Naive B cell (primary cell): Measurements from ENCODE around the gene NPDC1. TPM values are rescaled to one million over a fixed set of nuclear protein-coding genes. Genes with fewer than 3 reads are reported as not detected.

Source experiments
- ATAC-seq, 2 donors: fragments of 150-1000 bp; cut with Tn5 transposase; 2 replicates each; pipeline ENCODE4 v1.10.0; 2021; ENCODE audit warnings: low read depth in 2 of 2, mild to moderate bottlenecking in 2 of 2, moderate library complexity in 2 of 2
- DNase-seq: peaks from one replicate; pipeline ENCODE4 v3.0.0; 2022
- H3K27ac Mint-ChIP-seq, 6 donors: one replicate each; pipeline ENCODE4 v1.8.0; 2020 to 2022; ENCODE audit warnings: mild to moderate bottlenecking in 6 of 6, mixed read lengths in 6 of 6, moderate library complexity in 5 of 6, inconsistent platforms in 2 of 6
- H3K27me3 Mint-ChIP-seq, 3 donors: one replicate each; pipeline ENCODE4 v1.8.0; 2021 to 2022; ENCODE audit warnings: mixed read lengths in 3 of 3, mild to moderate bottlenecking in 1 of 3
- H3K36me3 Mint-ChIP-seq, 2 donors: one replicate each; pipeline ENCODE4 v1.8.0; 2020 to 2022; ENCODE audit warnings: mixed read lengths in 2 of 2, inconsistent platforms in 1 of 2, mild to moderate bottlenecking in 1 of 2
- H3K4me1 Mint-ChIP-seq, 3 donors: one replicate each; pipeline ENCODE4 v1.8.0; 2020 to 2022; ENCODE audit warnings: mixed read lengths in 3 of 3, inconsistent platforms in 1 of 3, mild to moderate bottlenecking in 1 of 3, moderate library complexity in 1 of 3
- H3K4me3 Mint-ChIP-seq, 8 donors: one replicate each; pipeline ENCODE4 v1.8.0; 2020 to 2022; ENCODE audit warnings: mild to moderate bottlenecking in 8 of 8, mixed read lengths in 8 of 8, moderate library complexity in 8 of 8, inconsistent platforms in 2 of 8
- H3K9me3 Mint-ChIP-seq, 7 donors: one replicate each; pipeline ENCODE4 v1.8.0; 2020 to 2022; ENCODE audit warnings: mixed read lengths in 7 of 7, mild to moderate bottlenecking in 5 of 7, inconsistent platforms in 2 of 7, moderate library complexity in 1 of 7
- polyA plus RNA-seq, 6 donors: library from polyadenylated mRNA; unstranded; fragments of 300-500 nt; fragmentation: Illumina TruSeq; gene quantifications; one replicate each; pipeline ENCODE4 v1.2.3, GENCODE V29; 2021; ENCODE audit warnings: low read depth in 6 of 6

NPDC1 gene
- polyA plus RNA-seq, 6 donors from 2014 or later: 0.68 TPM; not detected in 5

- ATAC-seq (peak in 1 of 2 donors; percentile 24), DNase-seq (no peak)
- H3K9me3 Mint-ChIP-seq: no peaks in the 10 kb centered on the region
- H3K27me3 Mint-ChIP-seq: no peaks in the 10 kb centered on the region
- H3K4me1 Mint-ChIP-seq: peaks cover 27 to 41% (median 40%) of the 10 kb centered on the region in 3 donors
- H3K4me3 Mint-ChIP-seq: peak within 1 kb of the TSS; percentile 79 to 92 (median 84)
- H3K36me3 Mint-ChIP-seq: no peaks in the 10 kb centered on the region
- H3K27ac Mint-ChIP-seq: peak within 1 kb of the TSS in 2 of 6 donors; percentile 76 to 91
These were observed 18.4 kb downstream of the NPDC1 start, which contains the start of gene ABCA2 for GRCh38 chr9:137027369-137028262. TSS of gene ABCA2 (minus strand) at chr9:137028237. CDS start at chr9:137028140, 97 bp downstream.

GRCh38 chr9:137026828-137027227 is 19.1 kb downstream of the NPDC1 start:
- H3K9me3 Mint-ChIP-seq: no peaks in the 10 kb centered on the region
- ATAC-seq (no peak), DNase-seq (no peak)
- H3K4me3 Mint-ChIP-seq: peak overlapping the region; percentile 25 to 91 (median 78)
- H3K36me3 Mint-ChIP-seq: no peaks in the 10 kb centered on the region
- H3K27me3 Mint-ChIP-seq: no peaks in the 10 kb centered on the region
- peaks cover 24 to 35% (median 32%) of the 10 kb centered on the region in 3 donors for H3K4me1 Mint-ChIP-seq
- peak overlapping the region in 1 of 6 donors; percentile 76 for H3K27ac Mint-ChIP-seq

- Mint-ChIP-seq H3K27me3 (no peaks in the 10 kb centered on the region), H3K36me3 (no peaks in the 10 kb centered on the region), H3K4me3 (peak overlapping the region in 3 of 8 donors; percentile 9 to 30 (median 29)), H3K9me3 (no peaks in the 10 kb centered on the region), H3K4me1 (peaks cover 24 to 32% (median 30%) of the 10 kb centered on the region in 3 donors), H3K27ac (no peak overlapping the region)
- ATAC-seq (no peak), DNase-seq (no peak)
These were observed 19.6 kb downstream of the NPDC1 start for GRCh38 chr9:137026384-137026783.

- Mint-ChIP-seq H3K4me1 (peaks cover 21 to 28% (median 25%) of the 10 kb centered on the region in 3 donors), H3K27me3 (no peaks in the 10 kb centered on the region), H3K9me3 (no peaks in the 10 kb centered on the region), H3K4me3 (peak overlapping the region in 1 of 8 donors; percentile 9), H3K27ac (no peak overlapping the region), H3K36me3 (no peaks in the 10 kb centered on the region)
- peak in 1 of 2 donors; percentile 44 for ATAC-seq
- DNase-seq: no peak
These were observed 20.4 kb downstream of the NPDC1 start for GRCh38 chr9:137025517-137025966.

GRCh38 chr9:137023583-137023991 is 22.4 kb downstream of the NPDC1 start:
- Mint-ChIP-seq H3K36me3 (no peaks in the 10 kb centered on the region), H3K4me3 (no peak overlapping the region), H3K27ac (no peak overlapping the region), H3K4me1 (peaks cover 5 to 11% (median 10%) of the 10 kb centered on the region in 3 donors), H3K9me3 (no peaks in the 10 kb centered on the region), H3K27me3 (no peaks in the 10 kb centered on the region)
- DNase-seq (no peak), ATAC-seq (no peak)

GRCh38 chr9:137023157-137023556 is 22.8 kb downstream of the NPDC1 start:
- no peak for ATAC-seq

GRCh38 chr9:137022662-137023008 is 23.3 kb downstream of the NPDC1 start:
- no peak for ATAC-seq
- Mint-ChIP-seq H3K27ac (no peak overlapping the region), H3K4me1 (peaks cover 4 to 11% (median 10%) of the 10 kb centered on the region in 3 donors), H3K27me3 (no peaks in the 10 kb centered on the region), H3K9me3 (no peaks in the 10 kb centered on the region), H3K36me3 (no peaks in the 10 kb centered on the region), H3K4me3 (no peak overlapping the region)
- DNase-seq: no peak

More at GRCh38 chr9:137023157-137023556, 22.8 kb downstream of the NPDC1 start:
- Mint-ChIP-seq H3K27ac (peak overlapping the region in 1 of 6 donors; percentile 80), H3K27me3 (no peaks in the 10 kb centered on the region), H3K4me3 (no peak overlapping the region), H3K4me1 (peaks cover 4 to 11% (median 10%) of the 10 kb centered on the region in 3 donors), H3K36me3 (no peaks in the 10 kb centered on the region), H3K9me3 (no peaks in the 10 kb centered on the region)
- no peak for DNase-seq

GRCh38 chr9:137021979-137022661 is 23.9 kb downstream of the NPDC1 start:
- Mint-ChIP-seq H3K4me1 (peaks cover 4 to 8% (median 7%) of the 10 kb centered on the region in 3 donors), H3K27ac (no peak overlapping the region), H3K4me3 (no peak overlapping the region), H3K27me3 (no peaks in the 10 kb centered on the region), H3K9me3 (no peaks in the 10 kb centered on the region), H3K36me3 (no peaks in the 10 kb centered on the region)
- DNase-seq (no peak), ATAC-seq (peak; percentile 40 to 57)

GRCh38 chr9:137021568-137021978 is 24.4 kb downstream of the NPDC1 start:
- H3K27ac Mint-ChIP-seq: no peak overlapping the region
- H3K36me3 Mint-ChIP-seq: no peaks in the 10 kb centered on the region
- peaks cover under 1 to 7% (median 2%) of the 10 kb centered on the region in 3 donors for H3K4me1 Mint-ChIP-seq
- ATAC-seq (no peak), DNase-seq (no peak)
- no peaks in the 10 kb centered on the region for H3K9me3 Mint-ChIP-seq
- H3K27me3 Mint-ChIP-seq: no peaks in the 10 kb centered on the region
- H3K4me3 Mint-ChIP-seq: no peak overlapping the region

- H3K27me3 Mint-ChIP-seq: no peaks in the 10 kb centered on the region
- no peak for DNase-seq
- no peak for ATAC-seq
- no peak overlapping the region for H3K27ac Mint-ChIP-seq
- no peak overlapping the region for H3K4me3 Mint-ChIP-seq
- peaks cover 0 to 7% (median 0%) of the 10 kb centered on the region in 3 donors for H3K4me1 Mint-ChIP-seq
- H3K36me3 Mint-ChIP-seq: no peaks in the 10 kb centered on the region
- no peaks in the 10 kb centered on the region for H3K9me3 Mint-ChIP-seq
These were observed 25.0 kb downstream of the NPDC1 start for GRCh38 chr9:137020771-137021567.

GRCh38 chr9:137019891-137020683 is 25.9 kb downstream of the NPDC1 start:
- Mint-ChIP-seq H3K27ac (peak overlapping the region in 1 of 6 donors; percentile 70), H3K4me3 (no peak overlapping the region), H3K9me3 (no peaks in the 10 kb centered on the region), H3K4me1 (peaks cover 0 to 7% (median 0%) of the 10 kb centered on the region in 3 donors), H3K27me3 (no peaks in the 10 kb centered on the region), H3K36me3 (no peaks in the 10 kb centered on the region)
- DNase-seq (no peak), ATAC-seq (no peak)

GRCh38 chr9:137018761-137019559 is 27.0 kb downstream of the NPDC1 start:
- H3K27me3 Mint-ChIP-seq: no peaks in the 10 kb centered on the region
- ATAC-seq (no peak), DNase-seq (no peak)
- no peaks in the 10 kb centered on the region for H3K36me3 Mint-ChIP-seq
- no peak overlapping the region for H3K27ac Mint-ChIP-seq
- H3K4me3 Mint-ChIP-seq: no peak overlapping the region
- H3K4me1 Mint-ChIP-seq: peaks cover 0 to 7% (median 0%) of the 10 kb centered on the region in 3 donors
- no peaks in the 10 kb centered on the region for H3K9me3 Mint-ChIP-seq
